H9 (cell line): ENCODE measurements around the gene FREM2. TPM values are rescaled to one million over a fixed set of nuclear protein-coding genes. Genes with fewer than 3 reads are reported as not detected.

Experiments
- DNase-seq: peaks from one replicate; pipeline ENCODE4 v3.0.0-alpha.2; 2017
- H2AFZ ChIP-seq: one replicate; pipeline ENCODE4 v1.6.1; 2013; ENCODE audit warnings: mild to moderate bottlenecking, low read length, control low read depth, moderate library complexity
- H2AK5ac ChIP-seq: 2 replicates; pipeline ENCODE4 v1.6.1; 2013; ENCODE audit warnings: low read length, control low read depth, mixed read lengths; ENCODE audit not compliant: insufficient read length
- H2BK120ac ChIP-seq: one replicate; pipeline ENCODE4 v1.6.1; 2013; ENCODE audit warnings: low read depth, mild to moderate bottlenecking, low read length, control low read depth, inconsistent platforms; ENCODE audit not compliant: poor library complexity, severe bottlenecking
- H2BK12ac ChIP-seq: 2 replicates; pipeline ENCODE4 v1.6.1; 2013; ENCODE audit warnings: low read length, control low read depth, mixed read lengths, low read depth; ENCODE audit not compliant: insufficient read length
- H2BK15ac ChIP-seq: 2 replicates; pipeline ENCODE4 v1.6.1; 2013; ENCODE audit warnings: low read depth, low read length, control low read depth
- H2BK20ac ChIP-seq: one replicate; pipeline ENCODE4 v1.6.1; 2013; ENCODE audit warnings: low read depth, mild to moderate bottlenecking, low read length, control low read depth, inconsistent platforms; ENCODE audit not compliant: poor library complexity, severe bottlenecking
- H2BK5ac ChIP-seq: 2 replicates; pipeline ENCODE4 v1.6.1; 2013; ENCODE audit warnings: low read length, control low read depth, mixed read lengths; ENCODE audit not compliant: insufficient read length
- H3K14ac ChIP-seq: 2 replicates; pipeline ENCODE4 v1.6.1; 2013; ENCODE audit warnings: low read length, control low read depth; ENCODE audit not compliant: insufficient read depth
- H3K18ac ChIP-seq: 2 replicates; pipeline ENCODE4 v1.6.1; 2013; ENCODE audit warnings: low read depth, mild to moderate bottlenecking, mixed read lengths, low read length, control low read depth; ENCODE audit not compliant: insufficient read length
- H3K23ac ChIP-seq: 2 replicates; pipeline ENCODE4 v1.6.1; 2013; ENCODE audit warnings: low read length, control low read depth, mixed read lengths, low read depth; ENCODE audit not compliant: insufficient read length
- H3K23me2 ChIP-seq: 2 replicates; pipeline ENCODE4 v1.6.1; 2013; ENCODE audit warnings: low read depth, mild to moderate bottlenecking, mixed read lengths, low read length, control low read depth; ENCODE audit not compliant: insufficient read length, poor library complexity, severe bottlenecking
- H3K27ac ChIP-seq: 2 replicates; pipeline ENCODE4 v1.5.1; 2013; ENCODE audit warnings: low read length, control low read depth, mixed read lengths, low read depth; ENCODE audit not compliant: insufficient read length
- H3K27me3 ChIP-seq: 2 replicates; pipeline ENCODE4 v1.6.1; 2013; ENCODE audit warnings: low read length, control low read depth, inconsistent platforms; ENCODE audit not compliant: insufficient read depth
- H3K4ac ChIP-seq: 2 replicates; pipeline ENCODE4 v1.6.1; 2013; ENCODE audit warnings: low read depth, mild to moderate bottlenecking, control low read depth, inconsistent platforms, low read length, moderate library complexity
- H3K4me1 ChIP-seq: 2 replicates; pipeline ENCODE4 v1.6.1; 2013; ENCODE audit warnings: low read length, control low read depth, inconsistent platforms; ENCODE audit not compliant: insufficient read depth
- H3K4me2 ChIP-seq: 2 replicates; pipeline ENCODE4 v1.6.1; 2013; ENCODE audit warnings: low read length, control low read depth, mixed read lengths; ENCODE audit not compliant: insufficient read length, insufficient read depth
- H3K56ac ChIP-seq: 2 replicates; pipeline ENCODE4 v1.6.1; 2013; ENCODE audit warnings: low read depth, mild to moderate bottlenecking, mixed read lengths, low read length, control low read depth; ENCODE audit not compliant: insufficient read length
- H3K79me1 ChIP-seq: 2 replicates; pipeline ENCODE4 v1.6.1; 2013; ENCODE audit warnings: low read depth, mild to moderate bottlenecking, moderate library complexity, low read length, control low read depth, inconsistent platforms; ENCODE audit not compliant: insufficient read depth, poor library complexity, severe bottlenecking
- H3K79me2 ChIP-seq: 2 replicates; pipeline ENCODE4 v1.6.1; 2013; ENCODE audit warnings: low read length, control low read depth, inconsistent platforms; ENCODE audit not compliant: insufficient read depth
- H3K9ac ChIP-seq: 2 replicates; pipeline ENCODE4 v1.6.1; 2013; ENCODE audit warnings: low read length, control low read depth, mixed read lengths; ENCODE audit not compliant: insufficient read length; ENCODE audit errors: extremely low read depth
- H3K9me3 ChIP-seq: one replicate; pipeline ENCODE4 v1.6.1; 2013; ENCODE audit warnings: low read depth, low read length, inconsistent platforms; ENCODE audit not compliant: control insufficient read depth
- H3T11ph ChIP-seq: one replicate; pipeline ENCODE4 v1.6.1; 2013; ENCODE audit warnings: mild to moderate bottlenecking, low read length, control low read depth, inconsistent platforms
- H4K20me1 ChIP-seq: one replicate; pipeline ENCODE4 v1.6.1; 2013; ENCODE audit not compliant: control insufficient read depth, insufficient read length, insufficient read depth
- H4K5ac ChIP-seq: 2 replicates; pipeline ENCODE4 v1.6.1; 2013; ENCODE audit warnings: low read depth, mild to moderate bottlenecking, mixed read lengths, low read length, control low read depth; ENCODE audit not compliant: insufficient read length
- H4K8ac ChIP-seq: replicated peaks from 2 replicates; pipeline ENCODE4 v1.6.1; 2013; ENCODE audit warnings: low read length, control low read depth, mixed read lengths, low read depth; ENCODE audit not compliant: insufficient read length
- H4K91ac ChIP-seq: 2 replicates; pipeline ENCODE4 v1.6.1; 2013; ENCODE audit warnings: low read depth, mild to moderate bottlenecking, moderate library complexity, mixed read lengths, low read length, control low read depth; ENCODE audit not compliant: insufficient read length
- H3K27ac Mint-ChIP-seq, 3 experiments: 2 replicates in 2 of 3; 3 replicates in 1 of 3; pipeline ENCODE4 v1.8.0; 2020 to 2021; ENCODE audit warnings: mixed read lengths in 3 of 3, mild to moderate bottlenecking in 1 of 3, moderate library complexity in 1 of 3
- H3K27me3 Mint-ChIP-seq: 2 replicates; pipeline ENCODE4 v1.8.0; 2021; ENCODE audit warnings: low read depth, mild to moderate bottlenecking, moderate library complexity, mixed read lengths
- H3K36me3 Mint-ChIP-seq, 3 experiments: 2 replicates in 2 of 3; 3 replicates in 1 of 3; pipeline ENCODE4 v1.8.0; 2020 to 2021; ENCODE audit warnings: low read depth in 3 of 3, mixed read lengths in 3 of 3; ENCODE audit not compliant: insufficient read depth in 1 of 3
- H3K4me1 Mint-ChIP-seq, 2 experiments: 2 replicates each; pipeline ENCODE4 v1.8.0; 2020; ENCODE audit warnings: mixed read lengths in 2 of 2
- H3K4me3 Mint-ChIP-seq, 2 experiments: 2 replicates in 1 of 2; 3 replicates in 1 of 2; pipeline ENCODE4 v1.8.0; 2020 to 2021; ENCODE audit warnings: mild to moderate bottlenecking in 2 of 2, mixed read lengths in 2 of 2, moderate library complexity in 1 of 2
- H3K9me3 Mint-ChIP-seq, 2 experiments: 2 replicates in 1 of 2; 3 replicates in 1 of 2; pipeline ENCODE4 v1.8.0; 2020; ENCODE audit warnings: mild to moderate bottlenecking in 2 of 2, mixed read lengths in 2 of 2, moderate library complexity in 1 of 2
- WGBS: extraction: QIAGEN DNeasy Blood & Tissue Kit; methylation state at CpG from one replicate; pipeline ENCODE4 v1.1.7; 2013; ENCODE audit warnings: missing lambda C conversion rate, low lambda C conversion rate, mixed read lengths; ENCODE audit not compliant: insufficient read length; ENCODE audit errors: extremely low coverage; 5-methylcytosine and 5-hydroxymethylcytosine counted together
- total RNA-seq: library from RNA; stranded (reverse); gene quantifications from 2 replicates; pipeline ENCODE4 v1.2.1, GENCODE V29; 2021
- TF ChIP-seq, protein P1 (sequence below): fragments of 200-600 bp; sonication (generic); conservative IDR thresholded peaks from 3 replicates; pipeline ENCODE4 v1.8.0; 2021; ENCODE audit warnings: antibody characterized with exemption, mild to moderate bottlenecking

The FREM2 gene
- total RNA-seq, 1 experiment from 2014 or later, result 16.0 TPM

DNA sequence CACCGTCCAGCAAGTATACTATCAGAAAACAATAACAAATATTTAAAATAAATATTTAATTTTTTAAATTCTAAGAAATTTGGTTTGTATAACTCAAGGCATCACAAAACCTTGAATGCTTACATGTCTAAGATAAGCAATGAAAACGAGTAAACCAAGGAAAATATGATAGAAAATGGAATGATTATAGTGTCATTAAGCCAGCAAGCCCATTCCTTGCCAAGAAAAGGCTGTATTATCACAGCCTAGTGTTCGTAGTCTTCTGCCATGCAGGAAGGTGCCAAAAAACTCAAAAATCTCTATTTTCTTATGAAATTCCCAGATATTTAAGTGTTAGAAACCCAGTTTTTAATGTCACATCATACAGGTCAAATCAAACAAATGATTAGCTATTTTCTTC is 167.3 kb downstream of the FREM2 start:
- Mint-ChIP-seq H3K9me3 (no peaks in the 10 kb centered on the region), H3K4me3 (no peak overlapping the region), H3K27ac (no peak overlapping the region), H3K27me3 (no peaks in the 10 kb centered on the region), H3K36me3 (peaks cover 8 to 14% (median 9%) of the 10 kb centered on the region in 3 experiments; a peak in 6 of 7 replicates), H3K4me1 (peaks cover 9 to 10% of the 10 kb centered on the region in 2 experiments)
- no peak overlapping the region for H3K27ac ChIP-seq
- no CpG with 5 or more reads among the region's 3 CpGs for WGBS
- H3K4ac ChIP-seq, result no peak overlapping the region
- H2BK12ac ChIP-seq, result no peak overlapping the region
- no peak overlapping the region for H2AFZ ChIP-seq
- no peak overlapping the region for H3K56ac ChIP-seq
- H3K4me1 ChIP-seq, result no peaks in the 10 kb centered on the region; the same call in 1 of the 2 replicates
- H3K23ac ChIP-seq, result no peak overlapping the region
- no peaks in the 10 kb centered on the region for H3K79me2 ChIP-seq
- no peaks in the 10 kb centered on the region for H3K27me3 ChIP-seq
- no peak overlapping the region for H4K91ac ChIP-seq
- H2BK5ac ChIP-seq, result no peak overlapping the region
- H3K18ac ChIP-seq, result no peak overlapping the region
- no peaks in the 10 kb centered on the region for H3K79me1 ChIP-seq
- no peak overlapping the region for H3T11ph ChIP-seq
- no peak overlapping the region for H2BK15ac ChIP-seq
- TF ChIP-seq, protein P1, sequence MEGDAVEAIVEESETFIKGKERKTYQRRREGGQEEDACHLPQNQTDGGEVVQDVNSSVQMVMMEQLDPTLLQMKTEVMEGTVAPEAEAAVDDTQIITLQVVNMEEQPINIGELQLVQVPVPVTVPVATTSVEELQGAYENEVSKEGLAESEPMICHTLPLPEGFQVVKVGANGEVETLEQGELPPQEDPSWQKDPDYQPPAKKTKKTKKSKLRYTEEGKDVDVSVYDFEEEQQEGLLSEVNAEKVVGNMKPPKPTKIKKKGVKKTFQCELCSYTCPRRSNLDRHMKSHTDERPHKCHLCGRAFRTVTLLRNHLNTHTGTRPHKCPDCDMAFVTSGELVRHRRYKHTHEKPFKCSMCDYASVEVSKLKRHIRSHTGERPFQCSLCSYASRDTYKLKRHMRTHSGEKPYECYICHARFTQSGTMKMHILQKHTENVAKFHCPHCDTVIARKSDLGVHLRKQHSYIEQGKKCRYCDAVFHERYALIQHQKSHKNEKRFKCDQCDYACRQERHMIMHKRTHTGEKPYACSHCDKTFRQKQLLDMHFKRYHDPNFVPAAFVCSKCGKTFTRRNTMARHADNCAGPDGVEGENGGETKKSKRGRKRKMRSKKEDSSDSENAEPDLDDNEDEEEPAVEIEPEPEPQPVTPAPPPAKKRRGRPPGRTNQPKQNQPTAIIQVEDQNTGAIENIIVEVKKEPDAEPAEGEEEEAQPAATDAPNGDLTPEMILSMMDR, result no peak
- no peak overlapping the region for H3K9ac ChIP-seq
- H2AK5ac ChIP-seq, result no peak overlapping the region
- H3K14ac ChIP-seq, result no peak overlapping the region
- H4K5ac ChIP-seq, result no peak overlapping the region
- no peak overlapping the region for H2BK20ac ChIP-seq
- H3K23me2 ChIP-seq, result no peaks in the 10 kb centered on the region
- no peaks in the 10 kb centered on the region for H4K20me1 ChIP-seq
- no peak overlapping the region for H2BK120ac ChIP-seq
- no peak for DNase-seq
- no peak overlapping the region for H3K4me2 ChIP-seq
- H3K9me3 ChIP-seq, result no peaks in the 10 kb centered on the region
- no peak overlapping the region for H4K8ac ChIP-seq
